CD4-positive, alpha-beta T cell treated with Interleukin-4 for 1 hour (primary cell): ENCODE results near the gene ARMC12.
"Not testable (repeated sequence)": the region's sequence is repeated elsewhere in the genome, so short reads cannot be mapped to it uniquely, and the experiment has no call there.

Source experiments
- DNase-seq, 2 donors: peaks; one replicate each; pipeline ENCODE4 v3.0.0-alpha.2; 2020 to 2022

Gene ARMC12

GRCh38 chr6:35736982-35737412, at the start of gene ARMC12:
ARMC12 (plus strand) TSS chr6:35737032; CDS start chr6:35737109, 77 bp downstream.
- no peak for DNase-seq

- DNase-seq, result peak; percentile 54 to 55
These were observed 48.9 kb upstream of the ARMC12 start for GRCh38 chr6:35687658-35688604.

- DNase-seq, result peak; percentile 89
These were observed 48.1 kb upstream of the ARMC12 start, which contains the start of gene FKBP5 for GRCh38 chr6:35688605-35689322. FKBP5 (minus strand) TSS chr6:35688915; CDS start chr6:35642824, 46,091 bp downstream.

GRCh38 chr6:35690006-35690405, 46.8 kb upstream of the ARMC12 start:
- DNase-seq, result not testable (repeated sequence)

- DNase-seq, result no peak
These were observed 46.3 kb upstream of the ARMC12 start for GRCh38 chr6:35690484-35690883.

- DNase-seq, result peak in 1 of 2 donors; percentile 22
These were observed 45.6 kb upstream of the ARMC12 start for GRCh38 chr6:35691027-35691824.

GRCh38 chr6:35694462-35694861, 42.4 kb upstream of the ARMC12 start:
- DNase-seq, result no peak

GRCh38 chr6:35698430-35698829, 38.4 kb upstream of the ARMC12 start:
- not testable (repeated sequence) for DNase-seq

GRCh38 chr6:35698858-35699257, 38.0 kb upstream of the ARMC12 start:
- no peak for DNase-seq

GRCh38 chr6:35703554-35703953, 33.3 kb upstream of the ARMC12 start:
- no peak for DNase-seq

GRCh38 chr6:35706468-35706867, 30.4 kb upstream of the ARMC12 start:
- DNase-seq, result no peak

GRCh38 chr6:35707714-35708407, 29.0 kb upstream of the ARMC12 start:
- DNase-seq, result no peak

- DNase-seq, result no peak
These were observed 28.2 kb upstream of the ARMC12 start for GRCh38 chr6:35708585-35708984.

GRCh38 chr6:35710241-35710847, 26.5 kb upstream of the ARMC12 start:
- DNase-seq, result no peak

- DNase-seq, result no peak
These were observed 25.1 kb upstream of the ARMC12 start for GRCh38 chr6:35711731-35712130.

GRCh38 chr6:35713006-35713767, 23.6 kb upstream of the ARMC12 start:
- DNase-seq, result no peak

- no peak for DNase-seq
These were observed 20.0 kb upstream of the ARMC12 start for GRCh38 chr6:35716798-35717197.

- DNase-seq, result no peak
These were observed 19.1 kb upstream of the ARMC12 start for GRCh38 chr6:35717449-35718374.

- no peak for DNase-seq
These were observed 18.5 kb upstream of the ARMC12 start for GRCh38 chr6:35718375-35718736.

GRCh38 chr6:35718911-35719381, 17.9 kb upstream of the ARMC12 start:
- no peak for DNase-seq
